Measurements from ENCODE around the gene BHLHE41.

GRCh38 chr12:26135010-26135420 lies 10.2 kb upstream of the BHLHE41 start:
- TF ChIP-seq CTCF (IDR thresholded peaks at IDR 0.05) (no peak), ZFX (IDR thresholded peaks at IDR 0.05; ENCODE audit: borderline replicate concordance) (no peak)
